Measurements from ENCODE around the gene KIAA1217. TPM values are rescaled to one million over a fixed set of nuclear protein-coding genes. Genes with fewer than 3 reads are reported as not detected.
A peak's percentile ranks its signal among the peaks of the same experiment; 100 is the strongest.

The KIAA1217 gene
- total and polyA plus RNA-seq, 2 experiments from 2014 or later = 13.3 to 23.1 TPM

- Histone ChIP-seq H3K4me3 (no peak overlapping the region), H3K4me1 (ENCODE audit: low read depth) (no peaks in the 10 kb centered on the region), H3K9me3 (ENCODE audit: low read depth) (no peaks in the 10 kb centered on the region), H3K27ac (no peak overlapping the region), H3K27me3 (no peaks in the 10 kb centered on the region), H3K36me3 (peaks cover 3% of the 10 kb centered on the region)
- no peak for TF ChIP-seq CTCF (IDR thresholded peaks at IDR 0.05; ENCODE audit: low read depth, low read length)
- DNase-seq (ENCODE audit: low read depth in 1 of 2, low spot score in 1 of 2) = no peak
Observed at GRCh38 chr10:24550680-24551079, 341.7 kb downstream of the KIAA1217 start.

GRCh38 chr10:24551161-24551560 is 342.2 kb downstream of the KIAA1217 start:
- no peak overlapping the region for H3K27ac ChIP-seq
- no peak for TF ChIP-seq CTCF (IDR thresholded peaks at IDR 0.05; ENCODE audit: low read depth, low read length)

GRCh38 chr10:24552346-24553016 is 343.5 kb downstream of the KIAA1217 start:
- H3K36me3 ChIP-seq = no peaks in the 10 kb centered on the region
- H3K4me3 ChIP-seq = no peak overlapping the region
- H3K27ac ChIP-seq = no peak overlapping the region
- H3K4me1 ChIP-seq (ENCODE audit: low read depth) = no peaks in the 10 kb centered on the region
- no peaks in the 10 kb centered on the region for H3K9me3 ChIP-seq (ENCODE audit: low read depth)
- no peaks in the 10 kb centered on the region for H3K27me3 ChIP-seq
- TF ChIP-seq CTCF (IDR thresholded peaks at IDR 0.05; ENCODE audit: low read depth, low read length) = peak; percentile 33
- DNase-seq (ENCODE audit: low read depth in 1 of 2, low spot score in 1 of 2) = no peak

More at GRCh38 chr10:24551161-24551560, 342.2 kb downstream of the KIAA1217 start:
- H3K27me3 ChIP-seq = no peaks in the 10 kb centered on the region
- H3K4me3 ChIP-seq = no peak overlapping the region
- H3K36me3 ChIP-seq = peaks cover 1% of the 10 kb centered on the region
- no peaks in the 10 kb centered on the region for H3K4me1 ChIP-seq (ENCODE audit: low read depth)
- no peak for DNase-seq (ENCODE audit: low read depth in 1 of 2, low spot score in 1 of 2)
- no peaks in the 10 kb centered on the region for H3K9me3 ChIP-seq (ENCODE audit: low read depth)

GRCh38 chr10:24553051-24553612 is 344.2 kb downstream of the KIAA1217 start:
- no peak for DNase-seq (ENCODE audit: low read depth in 1 of 2, low spot score in 1 of 2)
- no peak overlapping the region for H3K4me3 ChIP-seq
- H3K27ac ChIP-seq = no peak overlapping the region
- no peaks in the 10 kb centered on the region for H3K9me3 ChIP-seq (ENCODE audit: low read depth)
- H3K4me1 ChIP-seq (ENCODE audit: low read depth) = no peaks in the 10 kb centered on the region
- no peaks in the 10 kb centered on the region for H3K36me3 ChIP-seq
- TF ChIP-seq CTCF (IDR thresholded peaks at IDR 0.05; ENCODE audit: low read depth, low read length) = no peak
- no peaks in the 10 kb centered on the region for H3K27me3 ChIP-seq

GRCh38 chr10:24554036-24554435 is 345.1 kb downstream of the KIAA1217 start:
- Histone ChIP-seq H3K4me3 (no peak overlapping the region), H3K9me3 (ENCODE audit: low read depth) (no peaks in the 10 kb centered on the region), H3K4me1 (ENCODE audit: low read depth) (no peaks in the 10 kb centered on the region), H3K36me3 (no peaks in the 10 kb centered on the region), H3K27ac (no peak overlapping the region), H3K27me3 (no peaks in the 10 kb centered on the region)
- TF ChIP-seq CTCF (IDR thresholded peaks at IDR 0.05; ENCODE audit: low read depth, low read length) = no peak
- DNase-seq (ENCODE audit: low read depth in 1 of 2, low spot score in 1 of 2) = no peak

Measured in cardiac muscle cell (in vitro differentiated cells and primary cell).